ENCODE results near the gene OR2H1.

OR2H1 gene

GRCh38 chr6:29510202-29510601, 53.2 kb downstream of the OR2H1 start:
- no peak for TF ChIP-seq ZNF274 (IDR thresholded peaks at IDR 0.05; ENCODE audit: low read depth, low read length)
- H3K4me3 ChIP-seq (ENCODE audit: low read length), result no peak overlapping the region

- no peak overlapping the region for H3K4me3 ChIP-seq (ENCODE audit: low read length)
- TF ChIP-seq ZNF274 (IDR thresholded peaks at IDR 0.05; ENCODE audit: low read depth, low read length), result no peak
Observed at GRCh38 chr6:29510746-29511300, 53.9 kb downstream of the OR2H1 start.
